GM23338 (cell line): ENCODE data around the gene RAD18. TPM values are rescaled to one million over a fixed set of nuclear protein-coding genes. Genes with fewer than 3 reads are reported as not detected.

Experiments
- ATAC-seq: fragments of 200-7000 bp; cut with Tn5 transposase; 3 replicates; pipeline ENCODE4 v1.9.1; 2020
- DNase-seq: peaks from one replicate; pipeline ENCODE4 v3.0.0-alpha.2; 2015; ENCODE audit warnings: low spot score
- H2AFZ ChIP-seq: fragments of 200-600 bp; sonication (generic); 2 replicates; pipeline ENCODE4 v1.8.0; 2016; ENCODE audit warnings: antibody characterized with exemption, mild to moderate bottlenecking, moderate library complexity
- H3F3A ChIP-seq: fragments of 200-600 bp; sonication (generic); replicated peaks from 2 replicates; pipeline ENCODE4 v1.8.0; 2017; ENCODE audit warnings: antibody characterized with exemption, mixed run types, low read depth
- H3K27ac ChIP-seq: fragments of 200-600 bp; sonication (generic); 2 replicates; pipeline ENCODE4 v1.6.1; 2016; ENCODE audit warnings: low read depth
- H3K27me3 ChIP-seq: fragments of 200-600 bp; sonication (generic); 2 replicates; pipeline ENCODE4 v1.8.0; 2016; ENCODE audit warnings: mild to moderate bottlenecking, mixed run types, moderate library complexity; ENCODE audit not compliant: insufficient read depth
- H3K36me3 ChIP-seq: fragments of 200-600 bp; sonication (generic); 2 replicates; pipeline ENCODE4 v1.8.0; 2016; ENCODE audit warnings: mild to moderate bottlenecking; ENCODE audit not compliant: insufficient read depth
- H3K4me1 ChIP-seq: fragments of 200-600 bp; sonication (generic); 2 replicates; pipeline ENCODE4 v1.8.0; 2016; ENCODE audit warnings: mild to moderate bottlenecking, moderate library complexity; ENCODE audit not compliant: insufficient read depth
- H3K4me2 ChIP-seq: fragments of 200-600 bp; sonication (generic); 2 replicates; pipeline ENCODE4 v1.7.1; 2017; ENCODE audit warnings: mixed run types
- H3K4me3 ChIP-seq: fragments of 200-600 bp; sonication (generic); 2 replicates; pipeline ENCODE4 v1.6.1; 2016; ENCODE audit warnings: mixed run types
- H3K79me2 ChIP-seq: fragments of 200-600 bp; sonication (generic); replicated peaks from 2 replicates; pipeline ENCODE4 v1.8.0; 2017; ENCODE audit warnings: mild to moderate bottlenecking; ENCODE audit not compliant: insufficient read depth
- H3K9me2 ChIP-seq: fragments of 200-600 bp; sonication (generic); 2 replicates; pipeline ENCODE4 v1.8.0; 2017; ENCODE audit not compliant: insufficient read depth
- H4K20me1 ChIP-seq: fragments of 200-600 bp; sonication (generic); replicated peaks from 2 replicates; pipeline ENCODE4 v1.8.0; 2017; ENCODE audit warnings: mild to moderate bottlenecking; ENCODE audit not compliant: insufficient read depth
- H3K27ac Mint-ChIP-seq: 2 replicates; pipeline ENCODE4 v1.8.0; 2020; ENCODE audit warnings: inconsistent platforms, mild to moderate bottlenecking, moderate library complexity, mixed read lengths
- H3K27me3 Mint-ChIP-seq: 3 replicates; pipeline ENCODE4 v1.8.0; 2022; ENCODE audit warnings: low read depth, mild to moderate bottlenecking, moderate library complexity, mixed read lengths, inconsistent platforms; ENCODE audit not compliant: insufficient read depth, poor library complexity
- H3K36me3 Mint-ChIP-seq: 3 replicates; pipeline ENCODE4 v1.8.0; 2021; ENCODE audit warnings: low read depth, mild to moderate bottlenecking, inconsistent platforms, moderate library complexity, mixed read lengths
- H3K4me1 Mint-ChIP-seq: 3 replicates; pipeline ENCODE4 v1.8.0; 2020; ENCODE audit warnings: mild to moderate bottlenecking, inconsistent platforms, mixed read lengths
- H3K4me3 Mint-ChIP-seq: 3 replicates; pipeline ENCODE4 v1.8.0; 2021; ENCODE audit warnings: moderate library complexity, mild to moderate bottlenecking, inconsistent platforms, mixed read lengths
- H3K9me3 Mint-ChIP-seq: 3 replicates; pipeline ENCODE4 v1.8.0; 2020; ENCODE audit warnings: moderate library complexity, mild to moderate bottlenecking, inconsistent platforms, mixed read lengths
- CTCF ChIP-seq, 2 experiments: fragments of 200-600 bp in 1 of 2; sonication (generic) in 1 of 2; conservative IDR thresholded peaks; 2 replicates each; pipeline versions ENCODE4 v1.5.1 to v1.6.1; 2016 to 2017; ENCODE audit warnings: antibody characterized with exemption in 2 of 2, low read depth in 2 of 2, mild to moderate bottlenecking in 2 of 2, moderate library complexity in 1 of 2
- ETS1 ChIP-seq: IDR thresholded peaks from 2 replicates; pipeline ENCODE4 v1.6.1; 2016; ENCODE audit warnings: antibody characterized with exemption
- EZH2 ChIP-seq: fragments of 200-600 bp; sonication (generic); IDR thresholded peaks from one replicate; pipeline ENCODE4 v1.8.0; 2017; ENCODE audit warnings: antibody characterized with exemption, mild to moderate bottlenecking, low read depth; ENCODE audit not compliant: unreplicated experiment
- EZH2phosphoT487 ChIP-seq: fragments of 200-600 bp; sonication (generic); IDR thresholded peaks from one replicate; pipeline ENCODE4 v1.8.1; 2018; ENCODE audit warnings: antibody characterized with exemption; ENCODE audit not compliant: unreplicated experiment
- ZNF462 ChIP-seq: fragments of 250-450 bp; sonication (Bioruptor Pico); IDR thresholded peaks from 2 replicates; pipeline ENCODE4 v1.5.0; 2020; ENCODE audit warnings: mild to moderate bottlenecking, moderate library complexity
- polyA plus RNA-seq: library from polyadenylated mRNA; unstranded; fragments of >200 nt; fragmentation: Nextera tagmentation; extraction: Ambion mirVana; gene quantifications from 2 replicates; pipeline ENCODE4 v1.2.1, GENCODE V29; 2016
- total RNA-seq: library from RNA; depleted of rRNA; stranded (reverse); fragments of >200 nt; shearing (Covaris generic); gene quantifications from 2 replicates; pipeline ENCODE4 v1.2.3, GENCODE V29; 2014

RAD18 gene
- total and polyA plus RNA-seq, 2 experiments from 2014 or later, result 25.4 to 40.1 TPM

GRCh38 chr3:8986741-8987140 lies 23.5 kb upstream of the RAD18 start (continued):
- TF ChIP-seq ZNF462 (CRISPR knock-in tag) (no peak), CTCF (conservative IDR thresholded peaks at IDR 0.05; ENCODE audit: low read depth in 2 of 2) (no peak)

- H3K36me3 ChIP-seq, result no peaks in the 10 kb centered on the region
- H3K9me2 ChIP-seq, result no peaks in the 10 kb centered on the region
- no peak overlapping the region for H2AFZ ChIP-seq
- H3K36me3 Mint-ChIP-seq, result no peaks in the 10 kb centered on the region
- H3K27me3 Mint-ChIP-seq, result peaks cover 14% of the 10 kb centered on the region
- H3K9me3 Mint-ChIP-seq, result no peaks in the 10 kb centered on the region
- TF ChIP-seq EZH2phosphoT487 (no peak), EZH2 (no peak), ETS1 (no peak)
- DNase-seq, result no peak
- no peak overlapping the region for H3K4me3 Mint-ChIP-seq
- H3K4me1 Mint-ChIP-seq, result peaks cover 6% of the 10 kb centered on the region
- no peaks in the 10 kb centered on the region for H3F3A ChIP-seq
- H3K27me3 ChIP-seq, result no peaks in the 10 kb centered on the region
- ATAC-seq, result no peak
- H3K4me2 ChIP-seq, result no peak overlapping the region
- no peak overlapping the region for H3K4me3 ChIP-seq
- no peak overlapping the region for H3K27ac Mint-ChIP-seq
- no peaks in the 10 kb centered on the region for H3K4me1 ChIP-seq
- H3K27ac ChIP-seq, result no peak overlapping the region
- H4K20me1 ChIP-seq, result no peaks in the 10 kb centered on the region
- no peaks in the 10 kb centered on the region for H3K79me2 ChIP-seq
These were observed 22.6 kb upstream of the RAD18 start for GRCh38 chr3:8985876-8986275.
